BLaER1 (cell line): ENCODE results near the gene DYNC1H1.
"Not testable (repeated sequence)": the region's sequence is repeated elsewhere in the genome, so short reads cannot be mapped to it uniquely, and the experiment has no call there.

ENCODE experiments used
- H3K27ac ChIP-seq: shearing (Covaris generic); formaldehyde crosslinking; 2 replicates; pipeline ENCODE4 v1.8.1; 2022
- H3K27me3 ChIP-seq: shearing (Covaris generic); formaldehyde crosslinking; 2 replicates; pipeline ENCODE4 v1.8.1; 2022
- H3K36me3 ChIP-seq: shearing (Covaris generic); formaldehyde crosslinking; 2 replicates; pipeline ENCODE4 v1.8.1; 2022
- H3K4me1 ChIP-seq: shearing (Covaris generic); formaldehyde crosslinking; 2 replicates; pipeline ENCODE4 v1.8.1; 2022
- H3K4me2 ChIP-seq: shearing (Covaris generic); formaldehyde crosslinking; 2 replicates; pipeline ENCODE4 v1.8.1; 2022
- H3K4me3 ChIP-seq: shearing (Covaris generic); formaldehyde crosslinking; 2 replicates; pipeline ENCODE4 v1.8.1; 2022
- H3K9ac ChIP-seq: shearing (Covaris generic); formaldehyde crosslinking; 2 replicates; pipeline ENCODE4 v1.8.1; 2022
- H3K9me3 ChIP-seq: shearing (Covaris generic); formaldehyde crosslinking; 2 replicates; pipeline ENCODE4 v1.8.1; 2022
- H4K20me1 ChIP-seq: shearing (Covaris generic); formaldehyde crosslinking; 2 replicates; pipeline ENCODE4 v1.8.1; 2022
- Cebpa-rat ChIP-seq: shearing (Covaris generic); IDR thresholded peaks from 2 replicates; pipeline ENCODE4 v1.8.1; 2022

DYNC1H1 gene

GRCh38 chr14:101962503-101962874 lies 1.9 kb upstream of the DYNC1H1 start:
- H3K27ac ChIP-seq: no peak overlapping the region
- H3K9ac ChIP-seq: no peak overlapping the region
- no peak overlapping the region for H3K4me3 ChIP-seq
- TF ChIP-seq Cebpa-rat: no peak
- peaks cover 47% of the 10 kb centered on the region for H3K4me1 ChIP-seq
- no peaks in the 10 kb centered on the region for H3K36me3 ChIP-seq
- no peak overlapping the region for H3K4me2 ChIP-seq
- H3K9me3 ChIP-seq: no peaks in the 10 kb centered on the region
- no peaks in the 10 kb centered on the region for H3K27me3 ChIP-seq
- H4K20me1 ChIP-seq: peaks cover 30% of the 10 kb centered on the region

- Histone ChIP-seq H3K9me3 (no peaks in the 10 kb centered on the region), H3K4me3 (no peak overlapping the region), H3K27ac (no peak overlapping the region), H3K27me3 (no peaks in the 10 kb centered on the region), H3K4me1 (peaks cover 53% of the 10 kb centered on the region), H4K20me1 (peaks cover 36% of the 10 kb centered on the region), H3K4me2 (0 out of 2 replicates have a peak overlapping the region, but pooled peaks have one; percentile 82), H3K9ac (no peak overlapping the region), H3K36me3 (peaks cover under 1% of the 10 kb centered on the region; the same call in 1 of the 2 replicates)
- TF ChIP-seq Cebpa-rat: no peak
Observed at GRCh38 chr14:101963052-101963451, 1.3 kb upstream of the DYNC1H1 start.

DNA sequence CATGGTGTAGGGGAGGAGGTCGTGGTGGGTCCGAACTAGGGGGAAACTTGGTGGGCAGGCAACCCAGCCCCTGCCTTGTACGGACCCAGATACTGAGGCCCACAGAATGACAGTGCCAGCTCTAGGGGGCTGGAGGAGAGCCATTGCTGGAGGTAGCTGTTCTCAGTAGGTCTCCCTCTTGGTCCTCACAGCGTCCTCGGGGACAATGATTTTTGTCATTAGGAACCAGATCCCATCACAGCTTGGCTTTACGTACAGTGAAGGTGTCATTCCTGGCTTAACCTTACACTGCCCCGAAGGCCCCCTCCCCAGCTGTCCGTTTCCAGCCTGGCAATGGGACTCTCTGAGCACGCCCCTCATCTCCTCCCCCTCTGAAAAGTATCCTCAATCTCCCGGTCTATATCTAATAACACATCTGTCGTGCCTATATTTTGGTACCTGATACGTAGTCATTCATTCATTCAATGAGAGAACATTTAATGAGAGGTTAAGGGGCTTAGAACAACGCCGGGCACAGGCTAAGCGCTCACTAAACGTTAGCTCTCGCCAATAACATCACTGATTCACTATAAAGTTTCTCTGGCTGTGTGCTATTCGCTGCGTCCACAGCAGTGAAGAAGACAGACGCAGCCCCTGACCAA lies 597 bp upstream of the DYNC1H1 start:
- peaks cover 60% of the 10 kb centered on the region for H3K4me1 ChIP-seq
- peaks cover 43% of the 10 kb centered on the region for H4K20me1 ChIP-seq
- no peaks in the 10 kb centered on the region for H3K27me3 ChIP-seq
- TF ChIP-seq Cebpa-rat: no peak
- H3K36me3 ChIP-seq: peaks cover 8% of the 10 kb centered on the region
- no peaks in the 10 kb centered on the region for H3K9me3 ChIP-seq
- H3K9ac ChIP-seq: no peak overlapping the region
- H3K4me2 ChIP-seq: peak overlapping the region; percentile 82
- peak overlapping the region; percentile 100 for H3K4me3 ChIP-seq
- H3K27ac ChIP-seq: 0 out of 2 replicates have a peak overlapping the region, but pooled peaks have one; percentile 99

DNA sequence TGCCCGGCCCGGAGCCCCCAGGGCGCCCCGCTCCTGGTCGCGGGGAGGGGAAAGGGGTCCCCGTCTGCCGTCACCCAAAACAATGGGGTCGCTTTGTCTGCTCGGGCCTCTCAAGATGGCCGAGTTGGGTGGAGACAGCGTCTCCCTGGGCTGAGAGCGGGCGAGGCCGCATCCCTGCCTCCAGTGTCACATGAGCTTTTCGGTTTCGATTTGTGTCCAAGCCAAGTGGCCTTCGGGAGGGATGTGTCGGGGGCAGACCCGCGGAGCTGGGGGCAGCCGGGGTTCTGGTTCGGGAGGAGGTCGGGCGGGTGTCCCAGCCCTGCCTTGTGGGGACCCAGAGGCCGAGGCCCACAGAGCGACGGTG lies 790 bp downstream of the DYNC1H1 start:
- H3K9ac ChIP-seq: peak overlapping the region; percentile 99
- H3K36me3 ChIP-seq: peaks cover 16% of the 10 kb centered on the region
- H3K4me3 ChIP-seq: peak overlapping the region; percentile 100
- no peaks in the 10 kb centered on the region for H3K27me3 ChIP-seq
- H3K4me2 ChIP-seq: peak overlapping the region; percentile 96
- no peak for TF ChIP-seq Cebpa-rat
- no peaks in the 10 kb centered on the region for H3K9me3 ChIP-seq
- H3K27ac ChIP-seq: peak overlapping the region; percentile 99
- H4K20me1 ChIP-seq: peaks cover 57% of the 10 kb centered on the region
- peaks cover 71% of the 10 kb centered on the region for H3K4me1 ChIP-seq

DNA sequence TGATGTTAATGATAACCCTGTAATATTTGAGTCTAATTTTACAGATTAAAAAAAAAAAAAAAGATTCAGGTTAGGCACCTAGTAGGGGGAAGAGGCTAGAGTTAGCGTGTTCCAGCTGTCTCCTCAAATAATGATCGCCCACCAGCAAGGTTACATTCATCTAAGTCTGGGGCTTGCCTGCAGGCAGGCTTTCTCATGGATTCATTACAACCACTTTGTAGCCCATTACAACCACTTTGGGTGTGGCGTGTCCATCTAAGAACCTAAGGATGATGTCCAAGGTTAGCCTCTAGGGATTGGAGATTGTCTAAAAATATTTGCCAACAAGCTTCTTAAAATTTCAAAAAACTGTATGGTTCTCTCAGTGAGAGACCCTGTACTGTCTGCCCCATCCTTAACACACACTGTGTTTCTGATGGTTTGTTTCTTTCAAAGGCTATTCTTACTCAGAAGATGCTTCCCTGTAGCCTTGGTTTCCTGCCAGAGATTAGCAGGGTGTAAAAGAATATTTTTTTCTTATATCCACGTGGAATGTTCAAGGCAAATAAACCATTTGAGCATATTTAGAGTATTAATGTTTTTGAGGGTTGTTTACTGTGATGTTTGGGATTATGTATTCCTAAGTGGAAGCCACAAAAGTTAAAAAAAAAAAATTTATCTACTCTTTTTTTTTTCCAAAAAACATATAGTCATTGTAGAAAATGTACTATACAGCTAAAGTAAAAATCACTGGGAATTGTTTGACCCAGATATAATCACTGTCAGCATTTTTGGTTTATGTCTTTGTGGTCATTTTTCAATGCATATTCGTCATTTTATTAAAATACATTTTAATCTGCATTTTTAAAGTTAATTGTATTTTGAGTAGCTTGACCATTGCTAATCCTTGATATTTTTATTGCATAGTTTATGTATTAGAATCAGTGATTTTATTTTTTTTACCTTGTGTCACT lies 1.7 kb downstream of the DYNC1H1 start:
- Histone ChIP-seq H3K27me3 (no peaks in the 10 kb centered on the region), H3K4me1 (peaks cover 73% of the 10 kb centered on the region), H3K27ac (peak overlapping the region; percentile 99), H3K4me3 (peak overlapping the region; percentile 100), H3K36me3 (peaks cover 16% of the 10 kb centered on the region), H3K9ac (peak overlapping the region; percentile 99), H3K4me2 (peak overlapping the region; percentile 96), H3K9me3 (no peaks in the 10 kb centered on the region), H4K20me1 (peaks cover 66% of the 10 kb centered on the region)
- no peak for TF ChIP-seq Cebpa-rat

DNA sequence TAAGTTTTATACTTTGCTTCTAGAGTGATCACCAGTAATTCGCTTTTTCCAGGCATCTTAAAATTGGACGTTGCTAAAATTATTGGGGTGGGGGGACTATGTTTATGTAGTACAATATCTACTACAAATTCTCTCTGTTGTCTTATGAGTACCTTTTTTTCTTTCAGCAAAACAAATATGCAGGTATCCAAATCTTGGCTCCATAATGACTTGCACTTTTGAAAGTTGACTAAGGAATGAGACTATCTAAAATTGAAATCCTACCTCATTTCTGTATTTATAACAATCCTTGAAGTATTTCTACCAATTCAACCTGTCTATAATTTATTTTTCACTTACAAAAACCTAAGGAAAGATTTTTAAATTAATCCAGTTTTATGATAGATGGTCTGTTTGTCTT lies 2.4 kb downstream of the DYNC1H1 start:
- Histone ChIP-seq H3K36me3 (peaks cover 21% of the 10 kb centered on the region), H3K9ac (peak overlapping the region; percentile 57; the same call in 1 of the 2 replicates), H3K9me3 (no peaks in the 10 kb centered on the region), H4K20me1 (peaks cover 73% of the 10 kb centered on the region), H3K4me2 (peak overlapping the region; percentile 96), H3K27ac (peak overlapping the region; percentile 99; the same call in 1 of the 2 replicates), H3K4me1 (peaks cover 75% of the 10 kb centered on the region), H3K27me3 (no peaks in the 10 kb centered on the region), H3K4me3 (peak overlapping the region; percentile 100)
- no peak for TF ChIP-seq Cebpa-rat

DNA sequence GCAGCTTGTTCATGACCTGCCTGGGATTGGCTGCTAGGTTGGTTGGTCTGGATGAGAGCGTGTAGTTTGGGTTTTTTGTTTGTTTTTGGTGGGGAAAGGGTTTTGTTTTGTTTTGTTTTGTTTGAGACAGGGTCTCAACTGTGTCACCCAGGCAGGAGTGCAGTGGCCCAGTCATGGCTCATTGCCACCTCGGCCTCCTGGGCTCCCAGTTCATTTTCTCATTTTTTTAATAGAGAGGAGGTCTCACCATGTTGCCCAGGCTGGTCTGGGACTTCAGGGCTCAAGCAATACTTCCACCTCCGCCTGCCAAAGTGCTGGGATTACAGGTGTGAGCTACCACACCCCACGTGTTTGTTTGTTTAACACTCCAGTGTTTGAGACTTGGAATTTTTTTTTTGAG lies 3.8 kb downstream of the DYNC1H1 start:
- peak overlapping the region; percentile 35; the same call in 1 of the 2 replicates for H3K9ac ChIP-seq
- peaks cover 87% of the 10 kb centered on the region for H4K20me1 ChIP-seq
- H3K4me3 ChIP-seq: peak overlapping the region; percentile 100; the same call in 1 of the 2 replicates
- H3K4me2 ChIP-seq: peak overlapping the region; percentile 96
- no peaks in the 10 kb centered on the region for H3K9me3 ChIP-seq
- H3K27me3 ChIP-seq: no peaks in the 10 kb centered on the region
- peak overlapping the region; percentile 74 for H3K27ac ChIP-seq
- H3K4me1 ChIP-seq: peaks cover 82% of the 10 kb centered on the region
- peaks cover 27% of the 10 kb centered on the region for H3K36me3 ChIP-seq
- no peak for TF ChIP-seq Cebpa-rat

DNA sequence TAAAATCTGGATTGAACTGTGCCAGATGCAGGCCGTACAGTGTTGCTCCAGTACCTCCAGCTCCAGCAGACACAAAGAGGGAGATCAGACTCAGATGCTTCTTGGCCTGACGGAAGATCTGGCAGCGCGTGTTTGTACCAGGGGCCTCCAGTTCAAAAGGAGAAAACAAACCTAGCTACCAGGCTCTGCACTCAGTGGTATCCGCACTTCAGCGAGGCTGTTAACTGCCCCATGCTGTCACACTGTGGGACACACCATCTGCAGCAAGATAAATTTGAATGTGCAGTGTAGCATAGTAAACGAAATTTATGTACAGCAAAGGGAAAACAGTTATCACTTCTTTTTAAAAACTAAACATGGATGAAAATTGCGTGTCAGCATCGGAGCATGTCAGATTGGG lies 5.1 kb downstream of the DYNC1H1 start:
- Histone ChIP-seq H4K20me1 (peaks cover 100% of the 10 kb centered on the region), H3K9me3 (no peaks in the 10 kb centered on the region), H3K9ac (peak overlapping the region; percentile 63), H3K27me3 (no peaks in the 10 kb centered on the region), H3K4me2 (peak overlapping the region; percentile 96), H3K4me3 (0 out of 2 replicates have a peak overlapping the region, but pooled peaks have one; percentile 34), H3K27ac (peak overlapping the region; percentile 74), H3K4me1 (peaks cover 72% of the 10 kb centered on the region), H3K36me3 (peaks cover 40% of the 10 kb centered on the region)
- no peak for TF ChIP-seq Cebpa-rat

GRCh38 chr14:101970830-101971400 lies 6.5 kb downstream of the DYNC1H1 start:
- peak overlapping the region; percentile 28; the same call in 1 of the 2 replicates for H3K27ac ChIP-seq

DNA sequence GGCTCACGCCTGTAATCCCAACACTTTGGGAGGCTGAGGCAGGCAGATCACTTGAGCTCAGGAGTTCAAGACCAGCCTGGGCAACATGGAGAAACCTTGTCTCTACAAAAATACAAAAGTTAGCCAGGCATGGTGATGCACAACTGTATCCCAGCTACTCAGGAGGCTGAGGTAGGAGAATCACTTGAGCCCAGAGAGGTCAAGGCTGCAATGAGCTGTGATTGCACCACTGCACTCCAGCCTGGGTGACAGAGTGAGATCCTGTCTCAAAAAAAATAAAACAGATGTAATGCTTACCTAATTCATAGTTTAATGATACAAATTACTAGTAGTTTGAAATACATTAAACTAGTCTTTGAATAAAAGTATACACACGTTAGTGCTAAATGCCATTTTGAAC lies 7.1 kb downstream of the DYNC1H1 start:
- H3K36me3 ChIP-seq: peaks cover 60% of the 10 kb centered on the region
- H3K4me2 ChIP-seq: peak overlapping the region; percentile 96
- H3K4me1 ChIP-seq: peaks cover 64% of the 10 kb centered on the region
- not testable (repeated sequence) for H3K9me3 ChIP-seq, H3K27me3 ChIP-seq, H3K27ac ChIP-seq, H3K4me3 ChIP-seq
- H4K20me1 ChIP-seq: peaks cover 100% of the 10 kb centered on the region
- 0 out of 2 replicates have a peak overlapping the region, but pooled peaks have one; percentile 32 for H3K9ac ChIP-seq

More at GRCh38 chr14:101970830-101971400, 6.5 kb downstream of the DYNC1H1 start:
- peaks cover 55% of the 10 kb centered on the region for H3K36me3 ChIP-seq
- peak overlapping the region; percentile 96 for H3K4me2 ChIP-seq
- H3K27me3 ChIP-seq: no peaks in the 10 kb centered on the region
- no peaks in the 10 kb centered on the region for H3K9me3 ChIP-seq
- TF ChIP-seq Cebpa-rat: no peak
- H4K20me1 ChIP-seq: peaks cover 100% of the 10 kb centered on the region
- peaks cover 70% of the 10 kb centered on the region for H3K4me1 ChIP-seq
- H3K4me3 ChIP-seq: peak overlapping the region; percentile 42; the same call in 1 of the 2 replicates
- 0 out of 2 replicates have a peak overlapping the region, but pooled peaks have one; percentile 32 for H3K9ac ChIP-seq
